ENCODE results near the gene TMEM150C. TPM values are rescaled to one million over a fixed set of nuclear protein-coding genes. Genes with fewer than 3 reads are reported as not detected.

TMEM150C gene
- total RNA-seq: 8.1 TPM

GRCh38 chr4:82561786-82562563 is at the start of gene TMEM150C:
TMEM150C (minus strand) TSS chr4:82561988; CDS start chr4:82504657, 57,331 bp downstream.
- DNase-seq (ENCODE audit: low spot score) (peak; percentile 58), ATAC-seq (peak; percentile 79)

- no peak for DNase-seq (ENCODE audit: low spot score)
- no peak for ATAC-seq
Measured at GRCh38 chr4:82611527-82611926, 49.7 kb upstream of the TMEM150C start.

GRCh38 chr4:82610041-82610440 is 48.3 kb upstream of the TMEM150C start:
- DNase-seq (ENCODE audit: low spot score): no peak
- no peak for ATAC-seq

- no peak for ATAC-seq
Measured at GRCh38 chr4:82606622-82607021, 44.8 kb upstream of the TMEM150C start.

GRCh38 chr4:82604522-82604921 is 42.7 kb upstream of the TMEM150C start:
- DNase-seq (ENCODE audit: low spot score) (no peak), ATAC-seq (no peak)

More at GRCh38 chr4:82606622-82607021, 44.8 kb upstream of the TMEM150C start:
- no peak for DNase-seq (ENCODE audit: low spot score)

- DNase-seq (ENCODE audit: low spot score): no peak
- peak; percentile 59 for ATAC-seq
Measured at GRCh38 chr4:82601242-82602015, 39.6 kb upstream of the TMEM150C start.

- no peak for DNase-seq (ENCODE audit: low spot score)
- peak; percentile 62 for ATAC-seq
Measured at GRCh38 chr4:82599336-82599735, 37.5 kb upstream of the TMEM150C start.

GRCh38 chr4:82594456-82594855 is 32.7 kb upstream of the TMEM150C start:
- no peak for DNase-seq (ENCODE audit: low spot score)

GRCh38 chr4:82593411-82593810 is 31.6 kb upstream of the TMEM150C start:
- no peak for DNase-seq (ENCODE audit: low spot score)
- ATAC-seq: no peak

More at GRCh38 chr4:82594456-82594855, 32.7 kb upstream of the TMEM150C start:
- ATAC-seq: no peak

- DNase-seq (ENCODE audit: low spot score): no peak
- ATAC-seq: no peak
Measured at GRCh38 chr4:82592639-82593038, 30.9 kb upstream of the TMEM150C start.

- no peak for ATAC-seq
- no peak for DNase-seq (ENCODE audit: low spot score)
Measured at GRCh38 chr4:82591592-82591991, 29.8 kb upstream of the TMEM150C start.

- no peak for DNase-seq (ENCODE audit: low spot score)
- no peak for ATAC-seq
Measured at GRCh38 chr4:82589756-82590155, 28.0 kb upstream of the TMEM150C start.

- DNase-seq (ENCODE audit: low spot score) (no peak), ATAC-seq (no peak)
Measured at GRCh38 chr4:82588771-82589270, 27.0 kb upstream of the TMEM150C start.

GRCh38 chr4:82587826-82588540 is 26.2 kb upstream of the TMEM150C start:
- no peak for ATAC-seq
- DNase-seq (ENCODE audit: low spot score): no peak

- DNase-seq (ENCODE audit: low spot score) (no peak), ATAC-seq (no peak)
Measured at GRCh38 chr4:82585690-82586435, 24.1 kb upstream of the TMEM150C start.

GRCh38 chr4:82584931-82585330 is 23.1 kb upstream of the TMEM150C start:
- no peak for ATAC-seq
- no peak for DNase-seq (ENCODE audit: low spot score)

- peak; percentile 70 for ATAC-seq
- no peak for DNase-seq (ENCODE audit: low spot score)
Measured at GRCh38 chr4:82583897-82584587, 22.3 kb upstream of the TMEM150C start.

- DNase-seq (ENCODE audit: low spot score) (no peak), ATAC-seq (peak; percentile 60)
Measured at GRCh38 chr4:82579932-82580331, 18.1 kb upstream of the TMEM150C start.

GRCh38 chr4:82578935-82579334 is 17.1 kb upstream of the TMEM150C start:
- ATAC-seq: peak; percentile 85

GRCh38 chr4:82577451-82577850 is 15.7 kb upstream of the TMEM150C start:
- ATAC-seq (peak; percentile 56), DNase-seq (ENCODE audit: low spot score) (no peak)

More at GRCh38 chr4:82578935-82579334, 17.1 kb upstream of the TMEM150C start:
- DNase-seq (ENCODE audit: low spot score): no peak
